ENCODE data around the gene B4GALNT3. TPM values are rescaled to one million over a fixed set of nuclear protein-coding genes. Genes with fewer than 3 reads are reported as not detected.
A peak's percentile ranks its signal among the peaks of the same experiment; 100 is the strongest.

B4GALNT3 gene
- total RNA-seq, 2 donors from 2014 or later, result 19.3 to 29.0 TPM

DNA sequence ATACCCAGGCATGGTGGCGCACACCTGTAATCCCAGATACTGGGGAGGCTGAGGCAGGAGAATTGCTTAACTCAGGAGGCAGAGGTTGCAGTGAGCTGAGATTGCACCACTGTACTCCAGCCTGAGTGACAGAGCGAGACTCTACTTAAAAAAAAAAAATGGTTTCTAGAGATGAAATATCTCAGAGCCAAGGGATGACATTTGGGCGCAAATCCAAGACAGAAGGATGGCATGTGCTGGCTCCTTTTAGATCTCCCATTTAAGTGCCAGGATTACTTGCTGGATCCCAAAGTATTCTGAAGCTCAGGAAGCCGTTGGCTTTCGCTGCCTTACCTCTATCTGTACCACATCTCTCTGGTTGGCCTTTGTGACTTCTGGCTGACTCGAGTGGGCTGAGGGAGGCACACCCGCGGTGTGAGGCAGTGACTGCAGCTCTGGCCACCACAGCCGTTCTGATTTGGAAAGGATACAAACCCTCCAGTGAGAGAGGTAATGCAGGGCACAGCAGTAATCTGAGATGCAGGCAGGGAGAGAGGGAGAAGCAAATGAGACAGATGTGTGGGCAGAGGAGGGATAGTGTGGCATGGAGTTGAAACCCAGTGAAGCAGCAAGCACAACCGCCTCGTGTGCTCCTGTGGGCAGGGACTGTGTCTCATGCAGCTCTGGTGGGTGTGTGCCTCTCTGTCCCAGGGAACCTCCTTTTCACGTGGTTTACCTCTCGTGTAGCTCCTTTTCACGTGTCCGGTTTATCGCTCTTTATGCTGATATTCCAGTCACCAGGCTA is 4.9 kb downstream of the B4GALNT3 start:
- peaks cover 0 to under 1% of the 10 kb centered on the region in 2 donors for H3K27me3 ChIP-seq
- no peaks in the 10 kb centered on the region for H3K36me3 ChIP-seq
- no peak for DNase-seq (ENCODE audit: low spot score)
- H3K27ac ChIP-seq, result peak overlapping the region; percentile 86 to 90
- peaks cover 0 to 53% of the 10 kb centered on the region in 2 donors for H3K4me1 ChIP-seq
- no peaks in the 10 kb centered on the region for H3K9me3 ChIP-seq
- TF ChIP-seq, protein P1, sequence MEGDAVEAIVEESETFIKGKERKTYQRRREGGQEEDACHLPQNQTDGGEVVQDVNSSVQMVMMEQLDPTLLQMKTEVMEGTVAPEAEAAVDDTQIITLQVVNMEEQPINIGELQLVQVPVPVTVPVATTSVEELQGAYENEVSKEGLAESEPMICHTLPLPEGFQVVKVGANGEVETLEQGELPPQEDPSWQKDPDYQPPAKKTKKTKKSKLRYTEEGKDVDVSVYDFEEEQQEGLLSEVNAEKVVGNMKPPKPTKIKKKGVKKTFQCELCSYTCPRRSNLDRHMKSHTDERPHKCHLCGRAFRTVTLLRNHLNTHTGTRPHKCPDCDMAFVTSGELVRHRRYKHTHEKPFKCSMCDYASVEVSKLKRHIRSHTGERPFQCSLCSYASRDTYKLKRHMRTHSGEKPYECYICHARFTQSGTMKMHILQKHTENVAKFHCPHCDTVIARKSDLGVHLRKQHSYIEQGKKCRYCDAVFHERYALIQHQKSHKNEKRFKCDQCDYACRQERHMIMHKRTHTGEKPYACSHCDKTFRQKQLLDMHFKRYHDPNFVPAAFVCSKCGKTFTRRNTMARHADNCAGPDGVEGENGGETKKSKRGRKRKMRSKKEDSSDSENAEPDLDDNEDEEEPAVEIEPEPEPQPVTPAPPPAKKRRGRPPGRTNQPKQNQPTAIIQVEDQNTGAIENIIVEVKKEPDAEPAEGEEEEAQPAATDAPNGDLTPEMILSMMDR (IDR thresholded peaks at IDR 0.05), result no peak
- H3K4me3 ChIP-seq, result no peak overlapping the region

DNA sequence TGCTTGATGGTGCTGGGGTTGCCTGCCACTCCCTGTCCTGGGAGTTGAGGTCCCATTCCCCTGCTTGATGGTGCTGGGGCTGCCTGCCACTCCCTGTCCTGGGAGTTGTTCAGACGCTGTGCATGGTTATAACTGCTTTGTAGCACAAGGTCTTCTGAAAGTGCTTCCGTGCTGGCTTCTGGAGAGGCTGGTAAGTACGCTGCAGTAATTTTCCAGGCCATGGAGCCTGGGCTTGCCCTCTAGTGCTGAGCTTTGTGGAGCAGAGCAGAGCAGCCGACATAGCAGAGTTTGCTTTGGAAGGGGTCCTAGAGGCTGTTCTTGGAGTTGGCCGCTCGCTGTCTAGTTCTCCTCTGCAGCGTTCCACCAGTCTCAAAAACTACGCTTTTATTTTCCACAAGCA is 6.3 kb downstream of the B4GALNT3 start:
- Histone ChIP-seq H3K4me3 (no peak overlapping the region), H3K4me1 (peaks cover 0 to 54% of the 10 kb centered on the region in 2 donors), H3K9me3 (no peaks in the 10 kb centered on the region), H3K27me3 (no peaks in the 10 kb centered on the region), H3K27ac (peak overlapping the region; percentile 86 to 90), H3K36me3 (no peaks in the 10 kb centered on the region)
- DNase-seq (ENCODE audit: low spot score), result peak; percentile 66
- TF ChIP-seq, protein P1 (IDR thresholded peaks at IDR 0.05), result no peak

DNA sequence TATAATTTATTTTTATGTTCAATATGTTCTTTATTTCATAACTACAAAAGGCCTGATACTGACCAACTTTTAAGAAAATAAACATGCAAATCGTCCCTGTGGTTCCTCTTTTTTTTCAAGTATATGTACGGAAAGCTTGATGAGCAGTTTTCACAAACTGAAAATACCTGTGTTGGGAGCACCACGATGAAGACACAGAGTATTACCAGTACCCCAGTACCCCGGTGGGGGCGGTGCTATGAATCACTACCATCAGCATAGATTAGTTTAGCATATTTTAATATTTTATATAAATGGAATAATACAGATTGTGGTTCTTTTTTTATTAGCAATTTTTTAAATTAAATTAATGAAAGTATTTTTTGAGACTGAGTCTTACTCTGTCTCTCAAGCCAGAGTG is 7.0 kb downstream of the B4GALNT3 start:
- H3K4me1 ChIP-seq, result peaks cover 0 to 51% of the 10 kb centered on the region in 2 donors
- no peak overlapping the region for H3K4me3 ChIP-seq
- no peaks in the 10 kb centered on the region for H3K36me3 ChIP-seq
- no peaks in the 10 kb centered on the region for H3K27me3 ChIP-seq
- no peaks in the 10 kb centered on the region for H3K9me3 ChIP-seq
- DNase-seq (ENCODE audit: low spot score), result no peak
- TF ChIP-seq, protein P1 (IDR thresholded peaks at IDR 0.05), result no peak
- peak overlapping the region; percentile 86 to 90 for H3K27ac ChIP-seq

DNA sequence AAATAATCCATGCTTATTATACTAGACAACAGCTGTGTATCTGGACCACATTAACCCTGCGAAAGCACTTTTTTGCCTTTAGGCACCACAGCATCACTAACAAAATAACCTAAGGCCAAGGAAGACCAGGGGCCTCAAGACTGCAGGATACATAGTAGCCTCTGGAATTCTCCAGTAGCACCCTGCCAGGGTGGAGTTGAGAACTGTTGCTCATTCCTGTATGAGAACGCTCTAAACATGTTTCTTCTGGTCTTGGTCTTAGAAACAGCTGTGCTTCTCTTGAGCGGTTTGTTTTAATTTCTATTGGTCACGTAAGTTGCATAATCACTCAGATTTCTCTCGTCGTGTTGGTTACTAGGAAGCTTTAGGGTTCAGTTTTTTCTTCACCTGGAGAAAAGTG is 7.9 kb downstream of the B4GALNT3 start:
- Histone ChIP-seq H3K9me3 (no peaks in the 10 kb centered on the region), H3K27me3 (no peaks in the 10 kb centered on the region), H3K4me3 (no peak overlapping the region), H3K27ac (peak overlapping the region; percentile 86 to 90), H3K36me3 (no peaks in the 10 kb centered on the region), H3K4me1 (peaks cover 0 to 51% of the 10 kb centered on the region in 2 donors)
- DNase-seq (ENCODE audit: low spot score), result no peak
- TF ChIP-seq, protein P1 (IDR thresholded peaks at IDR 0.05), result no peak

DNA sequence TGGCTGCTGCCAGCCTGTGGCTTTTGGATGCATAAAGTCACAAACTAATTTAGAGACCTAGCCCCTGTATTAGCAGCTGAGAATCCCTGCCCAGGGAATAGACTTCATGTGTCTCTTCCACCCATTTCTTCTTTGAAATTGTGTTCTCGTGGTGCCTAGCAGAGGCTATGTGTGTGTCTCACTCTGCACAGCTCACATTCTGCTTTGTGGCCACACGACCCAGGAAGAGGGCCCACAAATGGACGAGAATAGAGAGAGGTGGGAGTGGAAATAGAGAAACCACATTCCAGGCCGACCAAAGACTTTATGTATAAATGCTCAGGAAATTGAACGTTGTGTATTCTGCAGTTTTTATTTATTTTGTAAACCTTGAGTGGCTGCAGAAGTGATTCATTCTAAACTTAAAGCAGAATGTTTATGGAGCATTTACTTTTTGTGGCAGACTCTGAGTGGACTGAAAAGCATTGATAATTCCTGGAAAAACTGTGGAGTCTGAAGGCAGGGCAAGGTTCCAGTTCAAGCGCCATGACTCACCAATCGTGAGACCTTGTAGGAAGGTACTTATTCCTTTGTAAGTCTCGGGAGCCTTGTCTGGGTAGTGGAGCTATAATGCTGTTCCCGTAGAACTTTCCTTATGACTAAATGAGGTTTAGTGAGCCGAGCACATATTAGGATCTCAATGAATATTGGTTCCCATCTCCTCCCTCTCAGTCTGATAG is 9.1 kb downstream of the B4GALNT3 start:
- H3K4me3 ChIP-seq, result no peak overlapping the region
- no peaks in the 10 kb centered on the region for H3K9me3 ChIP-seq
- H3K36me3 ChIP-seq, result no peaks in the 10 kb centered on the region
- peak overlapping the region; percentile 86 to 90 for H3K27ac ChIP-seq
- peaks cover 0 to 60% of the 10 kb centered on the region in 2 donors for H3K4me1 ChIP-seq
- TF ChIP-seq, protein P1 (IDR thresholded peaks at IDR 0.05), result no peak
- no peaks in the 10 kb centered on the region for H3K27me3 ChIP-seq
- no peak for DNase-seq (ENCODE audit: low spot score)

Measured in right atrium auricular region (tissue), 2 donors.